ENCODE results near the gene MOB3B.
A peak's percentile ranks its signal among the peaks of the same experiment; 100 is the strongest.

Gene MOB3B

DNA sequence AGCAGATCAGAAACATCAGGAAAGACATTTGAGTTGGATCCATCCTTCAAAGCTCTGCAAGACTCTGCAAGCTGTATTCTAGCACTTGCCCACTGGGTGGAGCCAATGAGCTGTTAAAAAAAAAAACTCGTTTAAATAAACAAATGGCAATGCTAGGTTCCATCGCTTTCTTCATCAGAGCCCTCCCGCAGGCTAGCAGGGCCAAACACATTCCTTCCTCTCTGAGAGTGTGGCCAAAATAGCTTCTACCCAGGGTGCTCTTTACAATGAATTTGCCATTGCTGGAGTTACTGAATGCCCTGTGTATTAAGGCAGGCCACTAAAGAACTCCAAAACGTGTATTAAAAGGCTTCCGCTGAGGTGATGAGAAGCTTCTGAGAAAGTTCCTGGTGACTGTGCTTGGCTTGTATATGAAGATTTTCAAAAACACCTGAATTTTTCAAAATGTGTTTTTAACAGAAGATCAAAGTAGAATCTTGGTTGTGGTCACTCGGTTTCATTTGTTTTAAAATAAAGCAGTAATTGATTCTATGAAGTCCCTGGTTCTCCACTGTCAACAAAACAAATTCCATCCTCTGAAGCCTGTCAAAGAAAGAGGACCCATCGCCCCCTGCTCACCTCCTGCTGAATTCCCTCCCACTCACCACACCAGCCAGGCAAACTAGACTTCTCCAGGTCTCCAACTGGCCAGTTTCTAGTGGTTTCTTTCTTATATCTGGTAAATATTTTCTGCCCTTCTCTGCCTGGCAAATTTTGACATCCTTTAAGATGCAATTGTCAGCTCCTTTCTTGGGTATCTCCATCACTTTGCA, 196.2 kb downstream of the MOB3B start:
- Histone ChIP-seq H3K27ac (ENCODE audit: low read depth, low read length) (no peak overlapping the region), H3K27me3 (ENCODE audit: control insufficient read depth in 5 of 5, insufficient read depth in 4 of 5, low read length in 5 of 5) (no peaks in the 10 kb centered on the region), H3K4me1 (ENCODE audit: control insufficient read depth in 5 of 5, insufficient read depth in 5 of 5, low read length in 5 of 5) (peaks cover 0 to 15% (median 14%) of the 10 kb centered on the region in 5 donors), H3K9ac (ENCODE audit: low read length in 5 of 5) (no peak overlapping the region), H3K4me3 (ENCODE audit: low read depth in 1 of 5, low read length in 5 of 5) (no peak overlapping the region), H3K9me3 (ENCODE audit: control insufficient read depth in 5 of 5, low read length in 5 of 5) (no peaks in the 10 kb centered on the region), H3K36me3 (ENCODE audit: control insufficient read depth in 5 of 5, insufficient read depth in 5 of 5, low read length in 5 of 5) (peaks cover 0 to 6% (median 5%) of the 10 kb centered on the region in 5 donors)

DNA sequence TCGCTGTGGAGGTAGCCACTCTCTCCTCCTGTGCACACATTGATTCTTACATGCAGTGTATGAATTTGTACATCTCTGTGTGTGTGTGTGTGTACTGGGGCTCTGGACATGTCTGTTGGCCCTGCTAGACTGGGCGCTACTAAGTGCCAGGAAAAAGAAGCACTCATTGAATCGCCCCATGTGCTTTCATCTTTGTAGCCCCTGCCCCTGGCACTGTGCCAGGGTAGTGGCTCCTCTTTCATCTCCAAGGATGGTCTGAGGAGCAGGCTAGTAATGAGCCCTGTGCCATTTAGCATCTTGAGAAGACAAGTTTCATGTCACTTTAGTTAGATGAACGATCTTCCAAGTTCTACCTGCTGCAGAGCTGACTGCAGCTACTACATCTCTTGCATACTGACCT, 198.2 kb downstream of the MOB3B start:
- H3K36me3 ChIP-seq (ENCODE audit: control insufficient read depth in 5 of 5, insufficient read depth in 5 of 5, low read length in 5 of 5), result peaks cover 0 to 6% (median 5%) of the 10 kb centered on the region in 5 donors
- H3K4me1 ChIP-seq (ENCODE audit: control insufficient read depth in 5 of 5, insufficient read depth in 5 of 5, low read length in 5 of 5), result peaks cover 0 to 4% (median 3%) of the 10 kb centered on the region in 5 donors
- no peak overlapping the region for H3K4me3 ChIP-seq (ENCODE audit: low read depth in 1 of 5, low read length in 5 of 5)
- no peak overlapping the region for H3K27ac ChIP-seq (ENCODE audit: low read depth, low read length)
- no peaks in the 10 kb centered on the region for H3K27me3 ChIP-seq (ENCODE audit: control insufficient read depth in 5 of 5, insufficient read depth in 4 of 5, low read length in 5 of 5)
- no peak overlapping the region for H3K9ac ChIP-seq (ENCODE audit: low read length in 5 of 5)
- H3K9me3 ChIP-seq (ENCODE audit: control insufficient read depth in 5 of 5, low read length in 5 of 5), result no peaks in the 10 kb centered on the region

DNA sequence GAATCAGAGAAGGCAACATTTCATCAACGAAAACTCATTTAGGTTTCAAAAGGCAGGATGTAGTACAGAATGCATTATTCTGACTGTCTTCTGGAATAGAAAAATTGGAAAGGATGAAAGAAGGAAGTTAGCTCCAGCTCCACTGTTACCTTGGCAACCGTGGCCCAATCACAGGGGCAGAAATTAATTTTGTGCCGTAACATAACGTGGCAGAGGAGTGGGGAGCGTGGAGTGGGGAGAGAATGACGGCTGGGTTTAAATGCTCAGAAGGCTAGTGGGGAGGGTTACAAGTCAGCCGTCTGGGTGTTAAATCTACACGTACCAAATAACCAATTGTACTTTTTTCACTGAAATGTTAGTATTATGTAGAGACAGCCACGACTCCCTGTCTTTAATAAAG, 200.3 kb downstream of the MOB3B start:
- H3K27me3 ChIP-seq (ENCODE audit: control insufficient read depth in 5 of 5, insufficient read depth in 4 of 5, low read length in 5 of 5), result no peaks in the 10 kb centered on the region
- H3K4me1 ChIP-seq (ENCODE audit: control insufficient read depth in 5 of 5, insufficient read depth in 5 of 5, low read length in 5 of 5), result peaks cover 0 to 4% (median 3%) of the 10 kb centered on the region in 5 donors
- H3K27ac ChIP-seq (ENCODE audit: low read depth, low read length), result no peak overlapping the region
- H3K9me3 ChIP-seq (ENCODE audit: control insufficient read depth in 5 of 5, low read length in 5 of 5), result no peaks in the 10 kb centered on the region
- peaks cover 0 to 6% (median 5%) of the 10 kb centered on the region in 5 donors for H3K36me3 ChIP-seq (ENCODE audit: control insufficient read depth in 5 of 5, insufficient read depth in 5 of 5, low read length in 5 of 5)
- H3K4me3 ChIP-seq (ENCODE audit: low read depth in 1 of 5, low read length in 5 of 5), result no peak overlapping the region
- H3K9ac ChIP-seq (ENCODE audit: low read length in 5 of 5), result no peak overlapping the region

GRCh38 chr9:27328483-27328882, 201.1 kb downstream of the MOB3B start:
- Histone ChIP-seq H3K9ac (ENCODE audit: low read length in 5 of 5) (no peak overlapping the region), H3K4me3 (ENCODE audit: low read depth in 1 of 5, low read length in 5 of 5) (no peak overlapping the region), H3K27me3 (ENCODE audit: control insufficient read depth in 5 of 5, insufficient read depth in 4 of 5, low read length in 5 of 5) (no peaks in the 10 kb centered on the region), H3K9me3 (ENCODE audit: control insufficient read depth in 5 of 5, low read length in 5 of 5) (no peaks in the 10 kb centered on the region), H3K27ac (ENCODE audit: low read depth, low read length) (no peak overlapping the region), H3K4me1 (ENCODE audit: control insufficient read depth in 5 of 5, insufficient read depth in 5 of 5, low read length in 5 of 5) (peaks cover 0 to 3% (median 3%) of the 10 kb centered on the region in 5 donors), H3K36me3 (ENCODE audit: control insufficient read depth in 5 of 5, insufficient read depth in 5 of 5, low read length in 5 of 5) (peaks cover 0 to 6% (median 5%) of the 10 kb centered on the region in 5 donors)

DNA sequence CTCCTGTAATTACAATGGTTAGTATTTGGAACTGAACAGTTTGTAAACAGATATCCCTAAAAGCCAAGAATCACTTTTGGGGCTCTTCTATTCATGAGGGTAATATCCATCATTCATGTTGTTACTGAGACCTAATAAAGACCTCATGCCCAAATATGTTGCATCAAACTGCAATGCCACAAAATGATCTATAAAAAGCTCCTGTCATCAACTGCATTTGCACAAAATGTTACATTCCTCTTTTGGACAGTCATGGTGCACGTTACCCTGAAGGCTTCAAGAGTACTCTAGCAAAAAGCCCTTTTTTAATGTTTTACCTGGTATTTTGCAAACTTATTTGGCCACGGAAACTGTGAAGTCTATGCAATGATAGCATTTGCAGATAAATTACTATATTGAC, 218.4 kb downstream of the MOB3B start:
- H3K27me3 ChIP-seq (ENCODE audit: control insufficient read depth in 5 of 5, insufficient read depth in 4 of 5, low read length in 5 of 5), result no peaks in the 10 kb centered on the region
- H3K4me1 ChIP-seq (ENCODE audit: control insufficient read depth in 5 of 5, insufficient read depth in 5 of 5, low read length in 5 of 5), result no peaks in the 10 kb centered on the region
- no peak overlapping the region for H3K27ac ChIP-seq (ENCODE audit: low read depth, low read length)
- no peaks in the 10 kb centered on the region for H3K36me3 ChIP-seq (ENCODE audit: control insufficient read depth in 5 of 5, insufficient read depth in 5 of 5, low read length in 5 of 5)
- H3K9me3 ChIP-seq (ENCODE audit: control insufficient read depth in 5 of 5, low read length in 5 of 5), result no peaks in the 10 kb centered on the region
- H3K9ac ChIP-seq (ENCODE audit: low read length in 5 of 5), result no peak overlapping the region
- no peak overlapping the region for H3K4me3 ChIP-seq (ENCODE audit: low read depth in 1 of 5, low read length in 5 of 5)

- no peaks in the 10 kb centered on the region for H3K4me1 ChIP-seq (ENCODE audit: control insufficient read depth in 5 of 5, insufficient read depth in 5 of 5, low read length in 5 of 5)
- H3K27ac ChIP-seq (ENCODE audit: low read depth, low read length), result no peak overlapping the region
- no peaks in the 10 kb centered on the region for H3K36me3 ChIP-seq (ENCODE audit: control insufficient read depth in 5 of 5, insufficient read depth in 5 of 5, low read length in 5 of 5)
- H3K4me3 ChIP-seq (ENCODE audit: low read depth in 1 of 5, low read length in 5 of 5), result no peak overlapping the region
- no peaks in the 10 kb centered on the region for H3K9me3 ChIP-seq (ENCODE audit: control insufficient read depth in 5 of 5, low read length in 5 of 5)
- H3K27me3 ChIP-seq (ENCODE audit: control insufficient read depth in 5 of 5, insufficient read depth in 4 of 5, low read length in 5 of 5), result no peaks in the 10 kb centered on the region
- H3K9ac ChIP-seq (ENCODE audit: low read length in 5 of 5), result no peak overlapping the region
Measured at GRCh38 chr9:27310582-27310981, 219.0 kb downstream of the MOB3B start.

DNA sequence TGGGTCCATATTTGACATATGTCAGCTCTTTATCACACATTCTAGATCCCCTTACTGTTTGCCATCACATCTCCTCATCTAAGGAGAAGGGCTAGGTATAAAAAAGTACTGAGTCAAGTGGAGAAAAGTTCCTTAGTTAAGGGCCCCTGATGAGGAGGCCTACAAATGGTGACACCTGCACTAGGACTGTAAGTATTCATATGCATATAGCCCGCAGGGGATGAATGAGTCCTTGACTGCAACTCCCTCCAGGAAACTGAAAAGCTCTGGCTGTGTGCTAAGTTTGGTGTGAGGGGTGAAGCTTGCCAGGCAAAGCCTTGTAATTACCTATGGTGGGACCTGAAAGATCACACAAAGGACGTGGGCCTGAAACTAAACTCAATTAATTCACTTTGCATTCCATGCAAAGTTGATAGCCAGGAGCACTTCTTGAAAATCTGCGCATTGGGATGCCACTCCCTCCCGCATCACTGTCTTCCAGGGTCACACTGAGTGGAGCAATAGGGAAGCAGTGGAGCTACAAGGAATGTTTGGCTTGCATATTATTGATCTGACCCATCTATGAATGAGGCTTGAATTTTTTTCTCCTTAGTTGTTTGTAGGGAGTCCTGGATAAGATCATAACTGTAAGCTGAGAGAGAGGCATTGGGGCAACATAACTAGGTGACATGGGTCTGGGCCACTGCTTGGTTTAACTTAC, 220.8 kb downstream of the MOB3B start:
- H3K4me3 ChIP-seq (ENCODE audit: low read depth in 1 of 5, low read length in 5 of 5), result no peak overlapping the region
- H3K4me1 ChIP-seq (ENCODE audit: control insufficient read depth in 5 of 5, insufficient read depth in 5 of 5, low read length in 5 of 5), result no peaks in the 10 kb centered on the region
- no peak overlapping the region for H3K27ac ChIP-seq (ENCODE audit: low read depth, low read length)
- H3K36me3 ChIP-seq (ENCODE audit: control insufficient read depth in 5 of 5, insufficient read depth in 5 of 5, low read length in 5 of 5), result no peaks in the 10 kb centered on the region
- no peaks in the 10 kb centered on the region for H3K27me3 ChIP-seq (ENCODE audit: control insufficient read depth in 5 of 5, insufficient read depth in 4 of 5, low read length in 5 of 5)
- no peak overlapping the region for H3K9ac ChIP-seq (ENCODE audit: low read length in 5 of 5)
- no peaks in the 10 kb centered on the region for H3K9me3 ChIP-seq (ENCODE audit: control insufficient read depth in 5 of 5, low read length in 5 of 5)

DNA sequence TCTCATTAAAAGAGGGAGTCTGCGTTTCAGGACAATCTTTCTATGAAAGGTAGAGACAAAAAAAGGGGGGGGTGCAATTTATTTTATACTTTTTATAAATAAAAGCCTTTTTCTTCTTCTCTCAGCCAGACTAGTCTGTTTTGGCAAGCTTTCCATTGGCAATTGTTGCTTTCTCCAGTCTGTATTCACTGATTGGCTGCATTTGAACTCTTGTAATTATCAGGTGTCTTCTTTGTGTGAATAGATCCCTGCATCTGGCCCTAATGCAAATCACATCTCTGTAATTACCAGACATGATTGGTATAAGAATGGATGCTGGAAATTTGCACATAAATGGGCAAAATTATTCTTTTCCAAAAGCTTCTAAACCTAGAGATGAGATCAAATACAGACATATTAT, 225.1 kb downstream of the MOB3B start:
- Histone ChIP-seq H3K4me3 (ENCODE audit: low read depth in 1 of 5, low read length in 5 of 5) (no peak overlapping the region), H3K27ac (ENCODE audit: low read depth, low read length) (no peak overlapping the region), H3K27me3 (ENCODE audit: control insufficient read depth in 5 of 5, insufficient read depth in 4 of 5, low read length in 5 of 5) (no peaks in the 10 kb centered on the region), H3K9me3 (ENCODE audit: control insufficient read depth in 5 of 5, low read length in 5 of 5) (no peaks in the 10 kb centered on the region), H3K9ac (ENCODE audit: low read length in 5 of 5) (no peak overlapping the region), H3K4me1 (ENCODE audit: control insufficient read depth in 5 of 5, insufficient read depth in 5 of 5, low read length in 5 of 5) (peaks cover 0 to 4% (median 0%) of the 10 kb centered on the region in 5 donors), H3K36me3 (ENCODE audit: control insufficient read depth in 5 of 5, insufficient read depth in 5 of 5, low read length in 5 of 5) (no peaks in the 10 kb centered on the region)

DNA sequence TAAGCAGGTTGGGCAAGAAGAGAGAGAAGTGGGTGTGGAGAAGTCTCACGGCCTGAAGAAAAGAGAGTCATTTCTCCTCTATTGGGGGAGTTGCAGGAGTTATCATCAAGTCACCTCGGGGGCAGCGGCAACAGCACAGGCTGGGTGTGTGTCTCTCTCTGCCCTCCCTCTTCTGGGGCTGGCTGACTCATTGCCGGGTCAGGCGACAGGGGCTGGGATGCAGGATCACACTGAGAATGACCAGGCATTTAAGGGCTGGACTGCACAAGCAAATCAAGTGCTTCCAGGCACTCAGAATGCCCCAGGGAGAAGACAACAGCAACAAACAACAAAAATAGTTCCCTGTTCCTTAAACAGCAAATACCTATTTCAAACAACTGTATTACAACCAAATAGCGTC, 226.4 kb downstream of the MOB3B start:
- no peaks in the 10 kb centered on the region for H3K27me3 ChIP-seq (ENCODE audit: control insufficient read depth in 5 of 5, insufficient read depth in 4 of 5, low read length in 5 of 5)
- H3K27ac ChIP-seq (ENCODE audit: low read depth, low read length), result no peak overlapping the region
- H3K9me3 ChIP-seq (ENCODE audit: control insufficient read depth in 5 of 5, low read length in 5 of 5), result no peaks in the 10 kb centered on the region
- H3K36me3 ChIP-seq (ENCODE audit: control insufficient read depth in 5 of 5, insufficient read depth in 5 of 5, low read length in 5 of 5), result no peaks in the 10 kb centered on the region
- peaks cover 0 to 4% (median 0%) of the 10 kb centered on the region in 5 donors for H3K4me1 ChIP-seq (ENCODE audit: control insufficient read depth in 5 of 5, insufficient read depth in 5 of 5, low read length in 5 of 5)
- no peak overlapping the region for H3K9ac ChIP-seq (ENCODE audit: low read length in 5 of 5)
- peak overlapping the region in 1 of 5 donors; percentile 25 for H3K4me3 ChIP-seq (ENCODE audit: low read depth in 1 of 5, low read length in 5 of 5)

GRCh38 chr9:27297050-27297449, 232.6 kb downstream of the MOB3B start, which contains the start of gene EQTN:
TSS of gene EQTN (minus strand) at chr9:27297150. CDS start at chr9:27297055, 95 bp downstream.
- no peaks in the 10 kb centered on the region for H3K36me3 ChIP-seq (ENCODE audit: control insufficient read depth in 5 of 5, insufficient read depth in 5 of 5, low read length in 5 of 5)
- H3K4me1 ChIP-seq (ENCODE audit: control insufficient read depth in 5 of 5, insufficient read depth in 5 of 5, low read length in 5 of 5), result peaks cover 0 to 4% (median 3%) of the 10 kb centered on the region in 5 donors
- no peak within 1 kb of the TSS for H3K4me3 ChIP-seq (ENCODE audit: low read depth in 1 of 5, low read length in 5 of 5)
- H3K9ac ChIP-seq (ENCODE audit: low read length in 5 of 5), result no peak within 1 kb of the TSS
- H3K9me3 ChIP-seq (ENCODE audit: control insufficient read depth in 5 of 5, low read length in 5 of 5), result no peaks in the 10 kb centered on the region
- H3K27ac ChIP-seq (ENCODE audit: low read depth, low read length), result no peak within 1 kb of the TSS
- H3K27me3 ChIP-seq (ENCODE audit: control insufficient read depth in 5 of 5, insufficient read depth in 4 of 5, low read length in 5 of 5), result no peaks in the 10 kb centered on the region
